ENCODE results near the gene TAS2R7. TPM values are rescaled to one million over a fixed set of nuclear protein-coding genes. Genes with fewer than 3 reads are reported as not detected.

Gene TAS2R7
- total and polyA plus RNA-seq, 2 of the 4 experiments (the other 2 are of a cell fraction) = not detected

GRCh38 chr12:10807186-10807585 lies 4.8 kb upstream of the TAS2R7 start, which contains the start of gene TAS2R8:
Gene TAS2R8 (minus strand): TSS chr12:10807286. CDS start chr12:10806980, 306 bp downstream.
- H3K27ac ChIP-seq (ENCODE audit: insufficient read depth, low read length) = no peak within 1 kb of the TSS
- H4K8ac ChIP-seq (ENCODE audit: low read depth in 2 of 2, low read length in 2 of 2) = no peak within 1 kb of the TSS
- ATAC-seq (ENCODE audit: low read depth) (no peak), DNase-seq (no peak)
- intact Hi-C loops (cut with micrococcal nuclease) = no loop called here
- no CpG with 5 or more reads among the region's 1 CpG for WGBS, 2 experiments (ENCODE audit: extremely low coverage in 2 of 2, insufficient read length in 1 of 2)
- H3K79me1 ChIP-seq (ENCODE audit: low read depth in 1 of 2, low read length in 2 of 2) = no peaks in the 10 kb centered on the region
- no peak within 1 kb of the TSS for H2AFZ ChIP-seq (replicated peaks; ENCODE audit: low read length, poor library complexity)
- no peak within 1 kb of the TSS for H3K14ac ChIP-seq (replicated peaks; ENCODE audit: low read depth, low read length)
- H3K23ac ChIP-seq (ENCODE audit: low read depth, low read length) = no peak within 1 kb of the TSS
- no peaks in the 10 kb centered on the region for H4K20me1 ChIP-seq (ENCODE audit: insufficient read depth, low read length)
- no TSS peak for BruUV-seq (replicated peaks)
- no peak within 1 kb of the TSS for H3K4ac ChIP-seq (ENCODE audit: low read depth, low read length)
- H4K5ac ChIP-seq (ENCODE audit: low read depth, low read length) = no peak within 1 kb of the TSS
- no peak within 1 kb of the TSS for H3K18ac ChIP-seq (ENCODE audit: low read depth, low read length)
- no peaks in the 10 kb centered on the region for H3K9me3 ChIP-seq (ENCODE audit: control insufficient read depth, insufficient read depth, low read length)
- no peak within 1 kb of the TSS for H2AK5ac ChIP-seq (ENCODE audit: low read depth, low read length)
- dilution Hi-C loops (cut with HindIII; ENCODE audit: low sequenced_read_pairs, unreplicated experiment) = no loop called here
- no peak within 1 kb of the TSS for H2AK9ac ChIP-seq (replicated peaks; ENCODE audit: low read depth, low read length, poor library complexity)
- H2BK120ac ChIP-seq (ENCODE audit: low read depth, low read length) = no peak within 1 kb of the TSS
- no peak within 1 kb of the TSS for H3K4me3 ChIP-seq (ENCODE audit: insufficient read depth, low read depth, low read length)
- TF ChIP-seq CHD1 (IDR thresholded peaks at IDR 0.05; ENCODE audit: low read depth, low read length) = no peak
- no peak for TF ChIP-seq MAFK (IDR thresholded peaks at IDR 0.05; ENCODE audit: low read depth, low read length)
- no peak for TF ChIP-seq MXI1 (IDR thresholded peaks at IDR 0.05; ENCODE audit: borderline replicate concordance, low read depth, low read length)
- no peak for TF ChIP-seq RFX5 (IDR thresholded peaks at IDR 0.05; ENCODE audit: low read depth, low read length)
- TF ChIP-seq POLR2A (IDR thresholded peaks at IDR 0.05; ENCODE audit: low read depth, low read length) = no peak
- TF ChIP-seq USF2 (IDR thresholded peaks at IDR 0.05; ENCODE audit: low read depth, low read length) = no peak
- TF ChIP-seq FOS (IDR thresholded peaks at IDR 0.05; ENCODE audit: low read depth, low read length) = no peak
- TF ChIP-seq ELK1 (IDR thresholded peaks at IDR 0.05; ENCODE audit: borderline replicate concordance, low read depth, low read length) = no peak
- TF ChIP-seq CEBPB (IDR thresholded peaks at IDR 0.05; ENCODE audit: low read depth, low read length) = no peak
- TF ChIP-seq MAZ (IDR thresholded peaks at IDR 0.05; ENCODE audit: borderline replicate concordance, low read depth, low read length) = no peak
- TF ChIP-seq CTCF (conservative IDR thresholded peaks at IDR 0.05; ENCODE audit: low read depth, low read length) = no peak
- TF ChIP-seq SMC3 (IDR thresholded peaks at IDR 0.05; ENCODE audit: low read depth, low read length) = no peak
- no peak for TF ChIP-seq RCOR1 (IDR thresholded peaks at IDR 0.05; ENCODE audit: insufficient replicate concordance, low read length)
- no peak for TF ChIP-seq NFE2L2 (IDR thresholded peaks at IDR 0.05; ENCODE audit: low read depth, low read length)
- TF ChIP-seq RAD21 (IDR thresholded peaks at IDR 0.05; ENCODE audit: low read length) = no peak
- no peak for TF ChIP-seq BHLHE40 (IDR thresholded peaks at IDR 0.05; ENCODE audit: low read depth, low read length)
- no peak within 1 kb of the TSS for H2BK20ac ChIP-seq (ENCODE audit: low read depth, low read length)
- H3K4me2 ChIP-seq (ENCODE audit: low read depth, low read length) = no peak within 1 kb of the TSS
- CTCF ChIA-PET = no interaction called here
- H2BK5ac ChIP-seq (ENCODE audit: low read depth, low read length, poor library complexity, severe bottlenecking) = no peak within 1 kb of the TSS
- H4K91ac ChIP-seq (ENCODE audit: insufficient read depth, low read depth, low read length) = no peak within 1 kb of the TSS
- H3K27me3 ChIP-seq (ENCODE audit: control insufficient read depth, insufficient read depth, low read length) = no peaks in the 10 kb centered on the region; the same call in 1 of the 2 replicates
- POLR2A ChIA-PET (ENCODE audit: unreplicated experiment) = no interaction called here
- in situ Hi-C loops (cut with MboI; ENCODE audit: low sequenced_read_pairs) = no loop called here
- H2BK15ac ChIP-seq (ENCODE audit: low read depth, low read length) = no peak within 1 kb of the TSS
- no peaks in the 10 kb centered on the region for H3K36me3 ChIP-seq (ENCODE audit: control insufficient read depth, insufficient read depth, low read length)
- no peaks in the 10 kb centered on the region for H3K9me1 ChIP-seq (ENCODE audit: insufficient read depth, low read length)
- no peaks in the 10 kb centered on the region for H3K4me1 ChIP-seq (ENCODE audit: control insufficient read depth, insufficient read depth, low read length)
- H3K9ac ChIP-seq (ENCODE audit: low read depth, low read length) = no peak within 1 kb of the TSS
- H3K56ac ChIP-seq (ENCODE audit: extremely low read depth, insufficient read depth, low read length) = no peak within 1 kb of the TSS
